ENCODE measurements around the gene FBRSL1.

DNA sequence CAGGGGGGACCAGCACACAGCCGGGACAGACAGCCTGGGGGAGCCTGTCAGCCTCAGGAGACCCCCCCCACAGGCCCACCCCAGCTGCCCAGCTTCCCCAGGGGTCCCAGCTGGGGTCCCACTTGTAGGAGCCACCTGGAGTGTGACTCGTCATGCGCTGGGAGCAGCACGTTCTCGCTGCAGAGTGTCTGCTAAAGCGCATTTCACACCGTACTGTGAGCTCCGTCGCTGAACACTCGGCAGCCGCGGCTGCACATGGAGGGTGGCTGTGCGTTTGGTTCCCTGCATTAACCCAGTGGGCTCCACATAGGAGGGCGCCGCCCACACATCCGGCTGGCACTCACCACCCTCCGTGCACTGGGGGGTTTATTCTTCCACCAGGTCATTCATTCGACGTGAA, 56.7 kb downstream of the FBRSL1 start:
- TF ChIP-seq, protein P1, sequence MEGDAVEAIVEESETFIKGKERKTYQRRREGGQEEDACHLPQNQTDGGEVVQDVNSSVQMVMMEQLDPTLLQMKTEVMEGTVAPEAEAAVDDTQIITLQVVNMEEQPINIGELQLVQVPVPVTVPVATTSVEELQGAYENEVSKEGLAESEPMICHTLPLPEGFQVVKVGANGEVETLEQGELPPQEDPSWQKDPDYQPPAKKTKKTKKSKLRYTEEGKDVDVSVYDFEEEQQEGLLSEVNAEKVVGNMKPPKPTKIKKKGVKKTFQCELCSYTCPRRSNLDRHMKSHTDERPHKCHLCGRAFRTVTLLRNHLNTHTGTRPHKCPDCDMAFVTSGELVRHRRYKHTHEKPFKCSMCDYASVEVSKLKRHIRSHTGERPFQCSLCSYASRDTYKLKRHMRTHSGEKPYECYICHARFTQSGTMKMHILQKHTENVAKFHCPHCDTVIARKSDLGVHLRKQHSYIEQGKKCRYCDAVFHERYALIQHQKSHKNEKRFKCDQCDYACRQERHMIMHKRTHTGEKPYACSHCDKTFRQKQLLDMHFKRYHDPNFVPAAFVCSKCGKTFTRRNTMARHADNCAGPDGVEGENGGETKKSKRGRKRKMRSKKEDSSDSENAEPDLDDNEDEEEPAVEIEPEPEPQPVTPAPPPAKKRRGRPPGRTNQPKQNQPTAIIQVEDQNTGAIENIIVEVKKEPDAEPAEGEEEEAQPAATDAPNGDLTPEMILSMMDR (IDR thresholded peaks at IDR 0.05): no peak
- no peak for TF ChIP-seq POLR2A (IDR thresholded peaks at IDR 0.05)
